Activated naive CD8-positive, alpha-beta T cell treated with anti-CD3 and anti-CD28 coated beads, Interleukin-2, amount 50 U/mL, for 16 hours (primary cell): ENCODE results near the gene MINDY4.

Experiments used
- DNase-seq: peaks from one replicate; pipeline ENCODE4 v3.0.0-alpha.2; 2020; ENCODE audit warnings: low read depth, low spot score

MINDY4 gene

GRCh38 chr7:30741289-30741688, 29.9 kb upstream of the MINDY4 start:
- DNase-seq = no peak

- no peak for DNase-seq
Measured at GRCh38 chr7:30743371-30744074, 27.7 kb upstream of the MINDY4 start.

GRCh38 chr7:30744075-30744417, 27.2 kb upstream of the MINDY4 start:
- no peak for DNase-seq

- no peak for DNase-seq
Measured at GRCh38 chr7:30745261-30745941, 25.8 kb upstream of the MINDY4 start.

GRCh38 chr7:30750010-30750409, 21.2 kb upstream of the MINDY4 start:
- DNase-seq = no peak

GRCh38 chr7:30750683-30751650, 20.2 kb upstream of the MINDY4 start:
- no peak for DNase-seq

GRCh38 chr7:30751696-30752273, 19.4 kb upstream of the MINDY4 start, which contains the start of gene INMT:
Gene INMT, plus strand, starts transcription at chr7:30752135. Its CDS starts 16 bp downstream, at chr7:30752151.
- no peak for DNase-seq

GRCh38 chr7:30752484-30752883, 18.7 kb upstream of the MINDY4 start:
- no peak for DNase-seq

- DNase-seq = no peak
Measured at GRCh38 chr7:30752979-30753378, 18.2 kb upstream of the MINDY4 start.

- DNase-seq = no peak
Measured at GRCh38 chr7:30754315-30754877, 16.8 kb upstream of the MINDY4 start.

GRCh38 chr7:30755384-30756154, 15.6 kb upstream of the MINDY4 start:
- DNase-seq = no peak

- DNase-seq = no peak
Measured at GRCh38 chr7:30757342-30757692, 13.9 kb upstream of the MINDY4 start.

- no peak for DNase-seq
Measured at GRCh38 chr7:30760514-30761213, 10.6 kb upstream of the MINDY4 start.

GRCh38 chr7:30761214-30762156, 9.7 kb upstream of the MINDY4 start:
- DNase-seq = no peak

GRCh38 chr7:30764030-30764975, 6.9 kb upstream of the MINDY4 start:
- no peak for DNase-seq

- DNase-seq = no peak
Measured at GRCh38 chr7:30765408-30765807, 5.8 kb upstream of the MINDY4 start.

- no peak for DNase-seq
Measured at GRCh38 chr7:30770845-30771173, 408 bp upstream of the MINDY4 start.

GRCh38 chr7:30771880-30772425, 736 bp downstream of the MINDY4 start:
- DNase-seq = no peak
